Measurements from ENCODE around the gene NUDT4B.
"Not testable (repeated sequence)": the region's sequence is repeated elsewhere in the genome, so short reads cannot be mapped to it uniquely, and the experiment has no call there.

NUDT4B gene

GRCh38 chr1:148748563-148749334, at the start of gene NUDT4B:
NUDT4B (plus strand) TSS chr1:148748774; CDS start chr1:148748953, 179 bp downstream.
- DNase-seq, result not testable (repeated sequence)

- DNase-seq, result not testable (repeated sequence)
Measured at GRCh38 chr1:148699357-148699756, 49.2 kb upstream of the NUDT4B start.

- not testable (repeated sequence) for DNase-seq
Measured at GRCh38 chr1:148702242-148702641, 46.3 kb upstream of the NUDT4B start.

DNA sequence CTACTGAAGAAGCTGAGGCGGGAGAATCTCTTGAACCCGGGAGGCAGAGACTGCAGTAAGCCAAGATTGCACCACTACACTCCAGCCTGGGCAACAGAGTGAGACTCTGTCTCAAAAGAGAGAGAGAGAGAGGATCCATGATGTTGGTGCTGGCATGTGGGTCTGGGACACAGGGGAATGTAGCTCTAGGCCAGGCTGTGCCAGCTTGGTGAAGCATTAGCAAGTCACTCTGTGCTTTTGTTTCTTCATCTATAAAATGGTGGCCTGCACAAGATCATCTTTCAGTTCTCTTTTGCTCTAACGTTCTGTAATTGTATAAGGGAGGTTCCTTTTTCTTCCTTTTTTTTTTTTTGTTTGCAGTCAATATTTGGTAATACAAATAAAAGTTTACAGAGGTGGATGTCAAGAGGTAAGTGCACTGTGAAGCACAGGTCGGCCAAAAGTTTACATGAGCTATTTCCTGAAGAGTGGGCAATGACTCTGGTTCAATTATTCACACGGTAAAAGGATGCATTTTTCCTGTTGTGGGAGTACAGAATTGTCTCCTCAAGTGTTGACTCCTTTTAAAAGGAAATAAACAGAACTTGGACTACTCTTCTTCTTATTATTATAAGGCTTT, 44.5 kb upstream of the NUDT4B start:
- not testable (repeated sequence) for DNase-seq

DNA sequence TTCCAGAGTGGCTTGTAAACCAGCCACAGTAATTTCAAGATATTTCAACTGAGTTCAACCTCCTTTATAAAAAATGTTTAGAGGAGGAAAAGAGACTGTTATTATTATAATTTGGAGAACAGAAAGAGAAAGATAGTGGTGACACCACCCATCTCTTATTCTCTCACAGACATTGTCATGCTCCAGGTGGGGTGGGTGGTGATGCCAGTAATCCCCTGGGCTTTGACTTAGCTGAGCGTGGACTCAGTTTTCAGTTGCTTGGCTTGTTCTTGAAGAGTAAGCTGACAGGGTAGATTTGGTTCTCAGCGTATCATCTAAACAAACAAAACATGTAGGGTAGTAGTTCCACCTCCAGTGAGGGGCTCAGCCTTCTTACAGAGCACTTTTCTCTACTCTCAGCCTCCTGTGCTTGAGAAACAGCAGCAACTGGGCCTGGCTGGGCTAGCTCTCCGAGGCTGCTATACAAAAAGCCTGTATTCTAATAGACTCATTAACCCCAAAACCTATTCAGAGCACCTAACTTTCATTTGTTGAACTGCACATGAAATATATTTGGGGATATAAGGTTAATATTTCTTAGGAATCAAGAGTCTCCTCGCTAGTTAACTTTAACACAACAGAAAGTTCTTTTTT, 43.1 kb upstream of the NUDT4B start:
- not testable (repeated sequence) for DNase-seq

- not testable (repeated sequence) for DNase-seq
Measured at GRCh38 chr1:148708779-148709333, 39.7 kb upstream of the NUDT4B start.

DNA sequence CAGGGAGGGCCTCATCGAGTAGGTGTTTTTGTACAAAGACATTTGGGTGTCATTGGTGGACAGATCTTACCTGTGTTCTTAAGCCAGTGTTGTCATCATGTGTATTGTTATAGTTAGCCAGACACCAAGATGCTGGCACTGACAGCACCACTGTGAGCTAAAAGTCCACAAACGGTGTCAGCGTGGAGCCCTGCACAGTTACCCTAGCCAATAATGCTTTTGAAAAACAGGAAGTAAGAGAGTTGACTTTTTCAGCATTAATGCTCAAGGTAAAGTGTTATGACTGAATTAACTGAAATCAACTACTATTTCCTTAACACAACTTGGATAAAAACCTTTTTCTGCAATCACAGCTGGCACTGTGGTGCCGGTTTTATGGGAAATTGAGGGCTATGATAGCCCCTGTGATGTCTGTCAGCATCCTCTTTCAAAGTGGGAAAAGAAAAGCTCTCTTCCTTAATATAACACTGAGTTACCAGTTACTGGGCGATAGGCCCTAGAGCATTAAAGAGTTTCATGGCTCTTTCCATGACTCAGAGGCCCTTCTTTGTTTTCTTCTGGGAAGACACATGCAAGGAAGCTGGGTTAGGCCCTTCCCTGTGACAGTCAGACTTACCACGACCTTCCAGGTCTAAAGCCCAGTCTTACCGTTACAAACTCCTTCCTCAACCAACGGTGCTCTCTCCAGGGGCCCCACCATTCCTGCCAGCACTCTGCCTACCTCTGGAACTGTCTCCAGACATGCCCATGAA, 37.6 kb upstream of the NUDT4B start:
- not testable (repeated sequence) for DNase-seq

DNA sequence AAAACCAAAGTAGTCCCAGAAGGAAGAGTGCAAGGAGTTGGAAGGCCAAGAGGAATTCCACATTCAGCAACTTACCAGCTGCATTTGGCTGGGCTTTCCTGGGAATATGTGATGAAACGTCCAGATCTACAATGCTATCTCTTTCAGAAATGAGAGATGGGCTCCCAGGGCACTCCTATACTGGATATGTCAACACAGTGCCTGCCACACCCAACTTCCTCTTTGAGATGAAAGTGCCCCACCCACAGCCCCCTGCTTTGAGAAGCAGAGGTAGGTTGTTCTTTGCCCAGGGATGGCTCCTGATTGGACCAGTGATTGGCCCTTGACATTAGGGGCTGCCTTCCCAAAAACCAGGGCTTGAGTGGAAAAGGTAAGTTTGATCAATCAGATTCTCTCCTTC, 36.2 kb upstream of the NUDT4B start:
- DNase-seq, result not testable (repeated sequence)

DNA sequence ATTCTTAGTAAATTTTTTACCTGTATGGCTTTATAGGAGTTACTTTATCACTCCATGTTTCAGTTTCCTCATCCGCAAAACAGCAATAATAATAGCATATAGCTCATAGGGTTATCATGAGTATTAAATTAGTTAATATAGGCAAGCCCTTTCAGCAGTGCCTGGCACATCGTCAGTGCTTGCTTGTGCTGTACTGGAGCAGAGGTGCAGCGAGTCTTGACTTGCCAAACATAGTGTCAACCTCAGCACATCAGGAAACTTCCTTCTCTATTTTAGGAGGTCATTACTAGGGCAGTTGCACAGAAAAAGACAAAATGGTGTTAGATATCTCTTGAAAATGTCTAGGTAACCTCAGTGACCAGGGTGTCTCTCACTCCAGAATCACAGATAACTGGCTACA, 33.1 kb upstream of the NUDT4B start:
- DNase-seq, result not testable (repeated sequence)

DNA sequence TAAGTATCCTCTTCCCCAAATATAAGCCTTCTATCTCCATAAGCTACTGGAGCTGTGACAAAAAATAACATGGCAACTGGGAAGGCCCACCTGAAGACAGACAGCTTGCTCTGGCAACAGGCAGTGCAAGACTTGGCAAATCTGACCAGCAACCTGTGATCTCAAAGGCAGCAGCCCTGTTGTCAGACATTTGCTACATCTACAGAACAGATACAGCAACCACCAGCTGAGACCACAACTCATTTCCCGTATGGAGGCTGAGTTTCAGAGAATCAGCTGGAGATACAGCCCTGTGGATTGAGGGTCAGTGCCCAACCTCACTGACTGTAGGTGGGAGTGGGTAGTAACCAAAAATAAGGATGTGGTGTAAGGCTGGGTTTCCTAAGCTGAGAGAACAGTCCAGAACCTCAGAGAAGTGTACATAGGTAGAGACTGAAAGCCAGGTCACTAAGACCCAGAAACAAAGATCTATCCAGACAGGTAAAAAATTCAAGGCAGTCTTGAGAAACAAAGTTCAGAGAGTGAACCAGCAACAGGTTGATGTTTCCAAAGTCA, 31.5 kb upstream of the NUDT4B start:
- not testable (repeated sequence) for DNase-seq

GRCh38 chr1:148720918-148721317, 27.7 kb upstream of the NUDT4B start:
- not testable (repeated sequence) for DNase-seq

GRCh38 chr1:148722758-148723157, 25.8 kb upstream of the NUDT4B start:
- not testable (repeated sequence) for DNase-seq

- DNase-seq, result not testable (repeated sequence)
Measured at GRCh38 chr1:148723515-148723914, 25.1 kb upstream of the NUDT4B start.

GRCh38 chr1:148724872-148725271, 23.7 kb upstream of the NUDT4B start:
- not testable (repeated sequence) for DNase-seq

- DNase-seq, result not testable (repeated sequence)
Measured at GRCh38 chr1:148727862-148728261, 20.7 kb upstream of the NUDT4B start.

- DNase-seq, result not testable (repeated sequence)
Measured at GRCh38 chr1:148729128-148729527, 19.4 kb upstream of the NUDT4B start.

- not testable (repeated sequence) for DNase-seq
Measured at GRCh38 chr1:148729541-148729940, 19.0 kb upstream of the NUDT4B start.

DNA sequence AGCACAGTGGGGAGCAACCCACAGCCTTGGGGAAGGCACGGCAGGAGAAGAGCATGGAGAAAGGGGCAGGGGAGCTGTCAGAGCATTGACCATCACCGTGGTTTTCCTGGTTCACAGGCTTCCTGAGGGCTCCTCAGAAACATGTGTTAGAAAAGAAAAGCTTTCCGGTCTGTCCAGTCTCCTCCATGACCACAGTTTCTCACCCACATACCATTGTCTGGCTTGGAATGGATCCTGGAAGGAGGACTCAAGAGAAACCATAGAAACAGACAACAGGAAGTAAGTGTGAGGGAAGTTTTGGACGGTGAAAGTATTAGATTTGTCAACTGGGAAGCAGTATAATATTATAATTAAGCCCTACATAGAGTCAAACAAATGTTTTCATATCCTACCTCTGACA, 16.3 kb upstream of the NUDT4B start:
- DNase-seq, result not testable (repeated sequence)

- DNase-seq, result not testable (repeated sequence)
Measured at GRCh38 chr1:148733585-148734310, 14.8 kb upstream of the NUDT4B start.

DNA sequence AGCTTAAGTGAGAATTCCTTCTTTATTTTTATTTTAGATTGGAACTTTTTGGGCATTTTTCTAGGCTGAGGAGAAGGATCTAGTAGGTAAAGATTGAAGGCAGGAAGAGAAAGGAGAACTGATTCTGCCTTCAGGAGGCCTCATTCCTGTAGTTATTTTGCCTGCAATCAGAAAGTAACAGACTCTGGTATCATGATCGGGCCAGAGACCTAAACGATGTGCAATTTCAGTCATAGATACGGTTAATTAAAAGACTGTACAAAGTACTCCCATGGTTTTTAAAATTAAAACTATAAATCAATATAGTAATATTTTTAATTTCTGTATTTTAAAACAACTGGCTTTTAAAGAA, 14.3 kb upstream of the NUDT4B start:
- DNase-seq, result not testable (repeated sequence)

GRCh38 chr1:148735538-148735937, 13.0 kb upstream of the NUDT4B start:
- DNase-seq, result not testable (repeated sequence)

DNA sequence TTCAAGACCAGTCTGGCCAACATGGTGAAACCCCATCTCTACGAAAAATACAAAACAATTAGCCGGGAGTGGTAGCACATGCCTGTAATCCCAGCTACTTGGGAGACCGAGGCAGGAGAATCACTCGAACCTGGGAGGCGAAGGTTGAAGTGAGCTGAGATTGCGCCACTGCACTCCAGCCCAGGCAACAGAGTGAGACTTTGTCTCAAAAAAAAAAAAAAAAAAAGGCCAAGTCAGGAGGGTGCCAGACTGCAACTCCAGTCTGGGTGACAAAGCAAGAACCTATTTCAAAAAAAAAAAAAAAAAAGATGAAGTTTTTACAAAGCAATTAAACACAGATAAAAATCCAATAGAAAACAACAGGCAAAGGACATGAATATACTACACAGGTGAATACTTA, 9.9 kb upstream of the NUDT4B start:
- not testable (repeated sequence) for DNase-seq

All from suppressor macrophage treated with lipopolysaccharide for 1 hour (primary cell).